Kidney epithelial cell (primary cell): Measurements from ENCODE around the gene NOTCH3. TPM values are rescaled to one million over a fixed set of nuclear protein-coding genes. Genes with fewer than 3 reads are reported as not detected.

Experiments
- DNase-seq: peaks from one replicate; pipeline ENCODE4 v3.0.0-alpha.2; 2010; ENCODE audit warnings: low read depth
- H3K27me3 ChIP-seq: 2 replicates; pipeline ENCODE4 v1.6.0; 2011; ENCODE audit warnings: low read length; ENCODE audit not compliant: control insufficient read depth, insufficient read depth
- H3K36me3 ChIP-seq: 2 replicates; pipeline ENCODE4 v1.5.1; 2011; ENCODE audit warnings: low read length; ENCODE audit not compliant: control insufficient read depth, insufficient read depth
- H3K4me3 ChIP-seq: 2 replicates; pipeline ENCODE4 v1.5.1; 2011; ENCODE audit warnings: low read depth, mild to moderate bottlenecking, control low read depth, low read length
- total RNA-seq: library from RNA; depleted of rRNA; stranded (reverse); fragments of >200 nt; gene quantifications from 2 replicates; pipeline ENCODE4 v1.2.3, GENCODE V29; 2015
- TF ChIP-seq, protein P1 (sequence below): IDR thresholded peaks from 2 replicates; pipeline ENCODE4 v1.5.1; 2011; ENCODE audit warnings: mild to moderate bottlenecking, moderate library complexity, low read length, control low read depth, inconsistent platforms; ENCODE audit not compliant: insufficient read depth, poor library complexity, severe bottlenecking

NOTCH3 gene
- total RNA-seq, result 32.8 and 34.0 TPM in 2 replicates

DNA sequence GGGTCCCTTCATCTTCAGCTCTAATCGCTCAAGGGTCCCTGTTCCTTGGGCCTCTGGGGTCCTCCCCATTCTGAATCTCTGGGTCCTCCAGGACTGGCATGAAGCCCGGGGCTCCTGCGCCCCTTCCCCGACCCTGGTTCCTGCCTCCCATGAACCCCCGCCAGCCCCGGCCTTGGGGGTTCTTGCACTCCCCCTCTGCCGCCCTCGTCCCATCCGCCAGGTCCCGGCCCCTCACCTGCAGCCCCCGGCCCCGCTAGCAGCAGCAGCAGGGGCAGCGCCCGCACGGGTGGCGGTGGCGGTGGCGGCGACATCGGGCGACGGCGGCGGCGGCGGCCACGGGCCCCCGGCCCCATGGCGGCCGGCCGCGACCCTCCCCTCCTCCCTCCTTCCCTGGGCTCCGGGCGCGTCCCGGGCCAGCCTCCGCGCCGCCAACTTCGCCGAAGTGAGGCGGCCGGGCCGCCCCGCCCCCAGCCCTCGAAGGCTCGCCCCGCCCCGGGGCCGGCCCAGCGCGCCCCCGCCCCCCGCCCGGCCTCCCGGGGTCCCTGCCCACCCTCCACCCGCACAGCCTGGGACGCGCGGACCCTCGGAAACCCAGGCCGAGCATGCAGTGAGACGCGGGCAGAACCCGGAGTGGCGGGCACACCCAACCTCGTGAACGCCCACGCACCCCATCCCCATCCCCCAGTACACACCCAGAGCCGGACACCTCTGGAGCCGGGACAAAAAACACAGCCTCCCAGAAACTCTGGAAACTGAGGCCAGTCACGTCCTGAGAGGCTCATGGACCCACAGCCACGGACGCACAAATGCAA is at the start of gene NOTCH3:
Gene NOTCH3, minus strand, starts transcription at position 443 of the 812 bp plus-strand sequence. Its CDS starts 90 bp downstream, at position 353.
- DNase-seq, result no peak
- TF ChIP-seq, protein P1, sequence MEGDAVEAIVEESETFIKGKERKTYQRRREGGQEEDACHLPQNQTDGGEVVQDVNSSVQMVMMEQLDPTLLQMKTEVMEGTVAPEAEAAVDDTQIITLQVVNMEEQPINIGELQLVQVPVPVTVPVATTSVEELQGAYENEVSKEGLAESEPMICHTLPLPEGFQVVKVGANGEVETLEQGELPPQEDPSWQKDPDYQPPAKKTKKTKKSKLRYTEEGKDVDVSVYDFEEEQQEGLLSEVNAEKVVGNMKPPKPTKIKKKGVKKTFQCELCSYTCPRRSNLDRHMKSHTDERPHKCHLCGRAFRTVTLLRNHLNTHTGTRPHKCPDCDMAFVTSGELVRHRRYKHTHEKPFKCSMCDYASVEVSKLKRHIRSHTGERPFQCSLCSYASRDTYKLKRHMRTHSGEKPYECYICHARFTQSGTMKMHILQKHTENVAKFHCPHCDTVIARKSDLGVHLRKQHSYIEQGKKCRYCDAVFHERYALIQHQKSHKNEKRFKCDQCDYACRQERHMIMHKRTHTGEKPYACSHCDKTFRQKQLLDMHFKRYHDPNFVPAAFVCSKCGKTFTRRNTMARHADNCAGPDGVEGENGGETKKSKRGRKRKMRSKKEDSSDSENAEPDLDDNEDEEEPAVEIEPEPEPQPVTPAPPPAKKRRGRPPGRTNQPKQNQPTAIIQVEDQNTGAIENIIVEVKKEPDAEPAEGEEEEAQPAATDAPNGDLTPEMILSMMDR, result no peak
- no peaks in the 10 kb centered on the region for H3K36me3 ChIP-seq
- peak within 1 kb of the TSS; percentile 50 for H3K4me3 ChIP-seq
- H3K27me3 ChIP-seq, result peaks cover 27% of the 10 kb centered on the region

DNA sequence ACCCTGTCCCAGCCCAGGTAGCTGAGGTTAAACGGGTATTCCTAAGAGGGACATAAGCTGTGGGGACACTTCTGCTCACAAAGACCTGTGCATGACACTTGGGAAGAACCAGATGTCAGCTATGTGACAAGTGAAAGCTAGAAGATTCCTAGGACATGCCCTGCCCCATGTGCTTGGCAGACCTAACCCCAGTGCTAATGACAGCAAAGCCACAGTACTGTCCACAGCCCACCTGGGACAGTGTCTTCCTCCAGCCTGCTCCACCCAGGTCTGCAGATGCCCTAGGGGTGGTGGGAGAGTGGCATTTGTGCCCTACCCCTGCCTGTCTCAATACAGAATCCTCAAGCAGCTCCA is 49.8 kb upstream of the NOTCH3 start:
- no peak overlapping the region for H3K4me3 ChIP-seq
- H3K36me3 ChIP-seq, result peaks cover 4% of the 10 kb centered on the region
- DNase-seq, result no peak
- no peaks in the 10 kb centered on the region for H3K27me3 ChIP-seq
- TF ChIP-seq, protein P1, result no peak

DNA sequence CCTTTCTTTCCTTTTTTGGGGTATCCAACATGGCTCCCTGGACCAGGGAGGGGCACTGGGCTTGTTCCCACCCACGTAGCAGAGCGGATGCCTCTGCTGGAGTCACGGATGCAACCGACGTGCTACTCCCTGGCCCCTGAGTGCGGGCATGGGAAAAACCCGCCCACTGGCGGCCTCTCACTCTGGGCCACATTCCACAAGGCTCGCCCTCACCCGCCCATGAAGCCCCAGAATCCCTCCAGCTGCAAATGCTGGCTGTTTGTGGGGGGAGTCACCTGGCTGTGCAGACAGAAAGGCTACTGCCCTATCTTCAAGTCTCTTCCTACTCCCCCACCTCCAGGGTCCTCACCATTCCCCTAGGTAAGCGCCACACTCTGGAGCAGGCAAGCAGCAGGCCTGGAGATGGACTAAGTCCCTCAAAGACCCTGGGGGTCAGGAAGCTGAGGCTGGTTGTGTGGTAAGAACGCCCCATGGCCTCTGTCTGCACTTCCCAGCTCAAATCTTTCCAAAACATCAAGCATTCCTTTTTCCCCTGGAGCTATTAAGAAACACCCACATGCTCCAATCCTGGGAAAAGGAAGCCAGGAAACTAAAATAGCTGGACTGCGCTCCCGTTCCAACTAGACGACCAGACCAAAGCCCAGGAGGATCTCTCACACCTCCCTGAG is 49.3 kb upstream of the NOTCH3 start:
- Histone ChIP-seq H3K4me3 (no peak overlapping the region), H3K36me3 (peaks cover 4% of the 10 kb centered on the region), H3K27me3 (no peaks in the 10 kb centered on the region)
- TF ChIP-seq, protein P1, result no peak
- peak; percentile 56 for DNase-seq

DNA sequence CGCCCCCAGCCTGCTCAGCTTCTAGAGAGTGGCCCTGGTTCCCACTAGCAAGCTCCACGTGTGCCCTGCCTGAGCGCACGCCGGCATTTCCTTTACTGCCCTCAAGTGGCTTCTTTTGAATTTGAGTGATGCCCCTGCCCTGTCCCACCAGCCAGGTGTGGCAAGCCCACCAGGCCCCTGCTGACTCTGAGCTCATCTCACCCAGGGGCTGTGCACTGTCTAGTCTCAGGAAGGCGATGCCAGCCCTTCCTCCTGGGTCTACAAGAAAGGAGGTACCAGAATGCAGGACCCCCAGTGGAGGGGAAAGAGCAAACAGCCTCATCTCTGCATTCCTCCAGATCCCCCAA is 48.7 kb upstream of the NOTCH3 start:
- H3K36me3 ChIP-seq, result peaks cover 3% of the 10 kb centered on the region
- no peaks in the 10 kb centered on the region for H3K27me3 ChIP-seq
- no peak for DNase-seq
- TF ChIP-seq, protein P1, result peak; percentile 2
- H3K4me3 ChIP-seq, result no peak overlapping the region

DNA sequence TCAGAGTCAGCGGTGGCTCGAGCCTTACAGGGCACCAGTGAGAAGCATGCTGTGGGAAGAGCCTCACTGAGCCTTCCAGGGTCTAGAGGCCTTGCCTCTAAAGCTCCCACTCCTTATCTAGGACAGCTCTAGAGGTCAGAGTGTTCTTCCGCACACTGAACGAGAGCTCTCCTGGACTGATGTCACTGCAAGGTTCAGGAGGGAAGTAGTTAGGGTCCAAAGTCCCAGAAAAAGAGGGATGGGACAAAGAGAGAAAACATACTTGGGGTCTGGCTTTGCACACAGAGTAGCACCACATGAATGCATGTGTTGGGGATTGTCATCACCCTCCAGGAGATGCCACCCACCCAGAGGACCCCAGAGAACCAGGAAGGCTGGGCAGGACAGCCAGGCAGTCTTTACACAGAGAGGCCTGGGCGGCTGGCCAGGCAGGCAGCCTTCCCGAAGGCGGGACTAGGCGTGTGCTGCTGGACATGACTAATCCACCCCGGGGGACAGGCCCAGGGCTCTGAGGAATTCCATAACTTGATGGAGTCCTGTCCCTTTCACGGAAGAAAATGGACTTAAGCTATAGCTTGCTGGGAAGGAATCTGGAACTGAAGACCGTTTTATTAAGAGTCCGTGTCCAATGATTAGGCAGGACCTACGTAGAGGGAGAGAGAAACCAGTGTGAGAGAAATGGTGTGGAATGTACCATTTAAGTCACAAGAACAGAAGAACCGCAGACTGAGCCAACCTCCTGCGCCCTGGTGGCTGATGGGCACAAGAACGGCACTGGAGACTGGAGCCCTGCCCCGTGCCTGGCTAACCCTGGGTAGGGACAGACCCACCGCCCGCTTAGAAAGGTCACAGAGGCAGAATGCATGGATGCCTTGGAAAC is 48.1 kb upstream of the NOTCH3 start:
- Histone ChIP-seq H3K27me3 (no peaks in the 10 kb centered on the region), H3K4me3 (no peak overlapping the region), H3K36me3 (peaks cover 2% of the 10 kb centered on the region)
- TF ChIP-seq, protein P1, result no peak
- peak; percentile 67 for DNase-seq
